A549 (cell line): Measurements from ENCODE around the gene MIS18A. TPM values are rescaled to one million over a fixed set of nuclear protein-coding genes. Genes with fewer than 3 reads are reported as not detected.
"Not testable (repeated sequence)": the region's sequence is repeated elsewhere in the genome, so short reads cannot be mapped to it uniquely, and the experiment has no call there.

Experiments
- ATAC-seq, 2 experiments: fragments of 200-7000 bp in 1 of 2; fragments of >200 bp in 1 of 2; cut with Nextera tagmentation in 1 of 2; cut with Tn5 transposase in 1 of 2; 3 replicates each; pipeline versions ENCODE4 v1.8.0 to v1.9.1; 2018 to 2020; ENCODE audit warnings: mild to moderate bottlenecking in 1 of 2, moderate library complexity in 1 of 2
- CTCF ChIA-PET: fragments of 300-600 bp; sonication (Branson Sonifier 250); formaldehyde crosslinking; extraction: SDS; loops from one replicate; lab custom pipeline; 2021; ENCODE audit warnings: antibody characterized with exemption, inconsistent platforms; lab: Yijun Ruan, JAX
- POLR2A ChIA-PET: fragments of 350-600 bp; formaldehyde crosslinking; extraction: SDS; loops from one replicate; lab custom pipeline; 2021; ENCODE audit warnings: antibody characterized with exemption, inconsistent platforms; lab: Yijun Ruan, JAX
- DNase-seq, 2 experiments: peaks; one replicate each; pipeline versions ENCODE4 v3.0.0 to v3.0.0-alpha.2; 2011 to 2016; ENCODE audit warnings: low read depth in 1 of 2, low spot score in 1 of 2
- FAIRE-seq: peaks from 2 replicates; lab custom pipeline; 2011; peaks lifted over from hg19 to GRCh38; lab: Jason Lieb, UNC
- H3K27ac ChIP-seq, 2 experiments: fragments of >200 bp; sonication (Bioruptor Twin); formaldehyde crosslinking; 3 replicates each; pipeline ENCODE4 v1.5.1; 2016 to 2017
- H3K4me1 ChIP-seq: fragments of >200 bp; sonication (Bioruptor Twin); formaldehyde crosslinking; 3 replicates; pipeline ENCODE4 v1.6.1; 2016
- H3K4me2 ChIP-seq: fragments of >200 bp; sonication (Bioruptor Twin); formaldehyde crosslinking; 3 replicates; pipeline ENCODE4 v1.6.1; 2016
- H3K4me3 ChIP-seq: fragments of >200 bp; sonication (Bioruptor Twin); formaldehyde crosslinking; 3 replicates; pipeline ENCODE4 v1.5.1; 2016
- H3K9me3 ChIP-seq: fragments of >200 bp; sonication (Bioruptor Twin); formaldehyde crosslinking; 3 replicates; pipeline ENCODE4 v1.6.1; 2016
- ATOH8 ChIP-seq: fragments of 250-450 bp; sonication (Bioruptor Pico); IDR thresholded peaks from 2 replicates; pipeline ENCODE4 v1.5.0; 2020; ENCODE audit warnings: low read depth, mild to moderate bottlenecking, moderate library complexity
- BHLHE40 ChIP-seq: IDR thresholded peaks from 2 replicates; pipeline ENCODE4 v1.6.1; 2012; ENCODE audit warnings: low read depth, low read length, inconsistent platforms
- CBX8 ChIP-seq: fragments of 200-600 bp; sonication (generic); IDR thresholded peaks from 2 replicates; pipeline ENCODE4 v1.6.1; 2016
- EP300 ChIP-seq, 2 experiments: fragments of >200 bp; sonication (Bioruptor Twin); formaldehyde crosslinking; IDR thresholded peaks; 2 replicates in 1 of 2; 3 replicates in 1 of 2; pipeline ENCODE4 v1.6.1; 2016 to 2017
- FOSB ChIP-seq: fragments of 250-450 bp; sonication (Bioruptor Pico); IDR thresholded peaks from 2 replicates; pipeline ENCODE4 v1.5.0; 2020; ENCODE audit warnings: mild to moderate bottlenecking, moderate library complexity
- GATA3 ChIP-seq: IDR thresholded peaks from 2 replicates; pipeline ENCODE4 v1.6.1; 2012; ENCODE audit warnings: borderline replicate concordance
- HDAC2 ChIP-seq: fragments of 200-600 bp; sonication (generic); IDR thresholded peaks from 2 replicates; pipeline ENCODE4 v1.6.1; 2016
- JUN ChIP-seq, 2 experiments: fragments of >200 bp; sonication (Bioruptor Twin); formaldehyde crosslinking; IDR thresholded peaks; 2 replicates in 1 of 2; 3 replicates in 1 of 2; pipeline ENCODE4 v1.6.1; 2016 to 2017
- JUNB ChIP-seq: fragments of >200 bp; sonication (Bioruptor Twin); formaldehyde crosslinking; IDR thresholded peaks from 2 replicates; pipeline ENCODE4 v1.6.1; 2016
- KDM5A ChIP-seq: fragments of 200-600 bp; sonication (generic); IDR thresholded peaks from 2 replicates; pipeline ENCODE4 v1.6.1; 2016; ENCODE audit warnings: antibody characterized with exemption, mild to moderate bottlenecking
- MAFK ChIP-seq: fragments of 450-650 bp; IDR thresholded peaks from 2 replicates; pipeline ENCODE4 v1.6.1; 2014; ENCODE audit not compliant: partially characterized antibody
- MAX ChIP-seq: IDR thresholded peaks from 2 replicates; pipeline ENCODE4 v1.6.1; 2012
- NPAS2 ChIP-seq: fragments of 250-450 bp; sonication (Bioruptor Pico); IDR thresholded peaks from 2 replicates; pipeline ENCODE4 v1.8.0; 2022; ENCODE audit warnings: mild to moderate bottlenecking, moderate library complexity, borderline replicate concordance
- NR3C1 ChIP-seq: fragments of >200 bp; sonication (Bioruptor Twin); formaldehyde crosslinking; IDR thresholded peaks from 3 replicates; pipeline ENCODE4 v1.6.1; 2017
- PBX3 ChIP-seq: IDR thresholded peaks from 2 replicates; pipeline ENCODE4 v1.6.1; 2012
- POLR2A ChIP-seq: IDR thresholded peaks from 2 replicates; pipeline ENCODE4 v1.6.1; 2012; ENCODE audit warnings: mild to moderate bottlenecking, low read length
- RCOR1 ChIP-seq: fragments of 150-350 bp; IDR thresholded peaks from 2 replicates; pipeline ENCODE4 v1.6.1; 2014; ENCODE audit warnings: antibody characterized with exemption, low read length, low read depth
- REST ChIP-seq: fragments of 200-600 bp; sonication (generic); IDR thresholded peaks from 2 replicates; pipeline ENCODE4 v1.6.1; 2016; ENCODE audit warnings: antibody characterized with exemption, mild to moderate bottlenecking, moderate library complexity
- RFX5 ChIP-seq: fragments of 450-650 bp; IDR thresholded peaks from 2 replicates; pipeline ENCODE4 v1.7.1; 2014; ENCODE audit warnings: antibody characterized with exemption, mild to moderate bottlenecking, moderate library complexity
- RNF2 ChIP-seq: fragments of 200-600 bp; sonication (generic); IDR thresholded peaks from 2 replicates; pipeline ENCODE4 v1.6.1; 2016; ENCODE audit warnings: low read depth, mild to moderate bottlenecking, antibody characterized with exemption, moderate library complexity, borderline replicate concordance
- SMC3 ChIP-seq: fragments of >200 bp; sonication (Bioruptor Twin); formaldehyde crosslinking; IDR thresholded peaks from 3 replicates; pipeline ENCODE4 v1.6.1; 2018; ENCODE audit warnings: inconsistent platforms
- TP53 ChIP-seq: fragments of 250-450 bp; sonication (Bioruptor Pico); IDR thresholded peaks from 2 replicates; pipeline ENCODE4 v1.5.0; 2021; ENCODE audit warnings: mild to moderate bottlenecking, moderate library complexity
- USF2 ChIP-seq: fragments of 450-650 bp; IDR thresholded peaks from 2 replicates; pipeline ENCODE4 v1.6.1; 2014; ENCODE audit warnings: antibody characterized with exemption
- ZC3H11A ChIP-seq: fragments of 450-650 bp; IDR thresholded peaks from 2 replicates; pipeline ENCODE4 v1.6.1; 2014; ENCODE audit warnings: antibody characterized with exemption, mild to moderate bottlenecking
- ZSCAN20 ChIP-seq: fragments of 250-450 bp; sonication (Bioruptor Pico); IDR thresholded peaks from 2 replicates; pipeline ENCODE4 v1.8.0; 2022; ENCODE audit warnings: mild to moderate bottlenecking, moderate library complexity
- WGBS: methylation state at CpG from one replicate; pipeline ENCODE4 v1.1.6; 2017; ENCODE audit errors: missing lambda C conversion rate; 5-methylcytosine and 5-hydroxymethylcytosine counted together
- polyA plus RNA-seq, 4 experiments: library from polyadenylated mRNA; depleted of rRNA in 3 of 4; stranded (reverse); fragments of >200 nt; fragmentation: RNase III in 1 of 4; extraction: RNeasy Plus Mini Kit Qiagen cat#74134 plus additional on column Dnase treatment in 1 of 4; gene quantifications; 2 replicates in 3 of 4; 3 replicates in 1 of 4; pipeline ENCODE4 v1.2.3, GENCODE V29; 2011 to 2017

Gene MIS18A
- polyA plus RNA-seq, 2 of the 4 experiments (the other 2 are of a cell fraction) = 18.4 to 18.8 TPM

GRCh38 chr21:32312326-32312725 is 33.5 kb upstream of the MIS18A start (continued):
- TF ChIP-seq RFX5 (no peak), ZC3H11A (no peak), CBX8 (no peak), SMC3 (no peak)

GRCh38 chr21:32311621-32312020 is 32.8 kb upstream of the MIS18A start:
- Histone ChIP-seq H3K4me3 (no peak overlapping the region), H3K4me1 (no peaks in the 10 kb centered on the region), H3K9me3 (no peaks in the 10 kb centered on the region), H3K4me2 (no peak overlapping the region), H3K27ac (no peak overlapping the region)
- 90% methylated on average over 3 of the region's 9 CpGs for WGBS
- TF ChIP-seq CBX8 = no peak
- TF ChIP-seq NR3C1 = no peak
- no peak for TF ChIP-seq KDM5A
- TF ChIP-seq JUNB = no peak
- TF ChIP-seq RNF2 = no peak
- no peak for TF ChIP-seq REST
- TF ChIP-seq FOSB = no peak
- TF ChIP-seq TP53 = no peak
- no peak for TF ChIP-seq RFX5
- TF ChIP-seq HDAC2 = no peak
- no peak for TF ChIP-seq RCOR1
- no peak for TF ChIP-seq USF2
- TF ChIP-seq PBX3 = no peak
- TF ChIP-seq POLR2A = no peak
- no peak for DNase-seq
- CTCF ChIA-PET = no interaction called here
- FAIRE-seq = no peak
- POLR2A ChIA-PET = no interaction called here
- no peak for ATAC-seq

GRCh38 chr21:32310976-32311375 is 32.1 kb upstream of the MIS18A start:
- H3K9me3 ChIP-seq, H3K4me2 ChIP-seq, FAIRE-seq, H3K4me1 ChIP-seq, H3K27ac ChIP-seq, H3K4me3 ChIP-seq, ATAC-seq, POLR2A ChIA-PET, CTCF ChIA-PET, DNase-seq: not testable (repeated sequence)
- 88% methylated on average over 9 of the region's 9 CpGs for WGBS

GRCh38 chr21:32309906-32310460 is 31.1 kb upstream of the MIS18A start:
- no peak overlapping the region for H3K4me2 ChIP-seq
- CTCF ChIA-PET = no interaction called here
- DNase-seq = no peak
- no peak for TF ChIP-seq USF2
- TF ChIP-seq NPAS2 (CRISPR knock-in tag) = no peak
- no peak for TF ChIP-seq RNF2
- TF ChIP-seq MAFK = no peak
- TF ChIP-seq JUN (IDR thresholded peaks at IDR 0.05) = no peak
- TF ChIP-seq RCOR1 = no peak
- no peak for TF ChIP-seq EP300 (IDR thresholded peaks at IDR 0.05)
- TF ChIP-seq RFX5 = no peak
- TF ChIP-seq GATA3 = no peak
- TF ChIP-seq ZSCAN20 (CRISPR knock-in tag) = no peak
- no peak for TF ChIP-seq MAX
- no peak for TF ChIP-seq ATOH8 (CRISPR knock-in tag)
- TF ChIP-seq ZC3H11A = no peak
- TF ChIP-seq BHLHE40 = no peak
- H3K9me3 ChIP-seq = no peaks in the 10 kb centered on the region
- no peak overlapping the region for H3K27ac ChIP-seq
- H3K4me1 ChIP-seq = no peaks in the 10 kb centered on the region
- FAIRE-seq = no peak
- no peak for ATAC-seq
- no peak overlapping the region for H3K4me3 ChIP-seq
- WGBS = 98% methylated on average over 5 of the region's 7 CpGs
- POLR2A ChIA-PET = no interaction called here
